GM19023 (cell line): ENCODE results near the gene ARPC1A.
"Not testable (repeated sequence)": the region's sequence is repeated elsewhere in the genome, so short reads cannot be mapped to it uniquely, and the experiment has no call there.

Source experiments
- ATAC-seq: cut with Tn5 transposase; IDR thresholded peaks from one replicate; pipeline ENCODE4 v1.9.1; 2021; ENCODE audit warnings: mild to moderate bottlenecking, moderate library complexity; ENCODE audit not compliant: unreplicated experiment

The ARPC1A gene

DNA sequence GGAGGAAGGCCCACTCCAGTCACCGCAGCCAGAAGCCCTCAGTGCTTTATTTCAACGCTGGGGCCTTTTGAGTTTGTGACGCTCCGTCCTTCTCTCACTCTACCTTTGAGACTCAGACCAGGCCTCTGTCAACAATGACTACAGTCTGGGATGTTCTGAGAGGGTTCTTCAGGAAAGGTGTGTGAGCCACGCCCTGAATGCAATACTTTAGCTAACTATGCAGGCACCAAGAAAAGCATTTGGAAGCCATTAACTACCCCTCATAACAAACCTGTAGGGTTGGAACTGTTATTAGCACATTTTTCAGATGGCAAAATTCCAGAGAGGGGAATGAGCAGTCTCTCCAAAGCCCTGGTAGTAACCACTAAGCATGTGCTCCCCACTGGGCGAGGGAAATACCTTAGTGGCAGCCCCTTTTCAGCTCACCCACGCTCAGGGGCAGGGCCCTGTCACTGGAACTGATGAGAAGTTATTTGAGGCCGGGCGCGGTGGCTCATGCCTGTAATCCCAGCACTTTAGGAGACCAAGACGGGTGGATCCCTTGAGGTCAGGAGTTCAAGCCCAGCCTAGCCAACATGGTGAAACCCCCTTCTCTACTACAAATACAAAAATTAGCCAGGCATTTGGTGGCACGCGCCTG is 43.2 kb downstream of the ARPC1A start:
- no peak for ATAC-seq

DNA sequence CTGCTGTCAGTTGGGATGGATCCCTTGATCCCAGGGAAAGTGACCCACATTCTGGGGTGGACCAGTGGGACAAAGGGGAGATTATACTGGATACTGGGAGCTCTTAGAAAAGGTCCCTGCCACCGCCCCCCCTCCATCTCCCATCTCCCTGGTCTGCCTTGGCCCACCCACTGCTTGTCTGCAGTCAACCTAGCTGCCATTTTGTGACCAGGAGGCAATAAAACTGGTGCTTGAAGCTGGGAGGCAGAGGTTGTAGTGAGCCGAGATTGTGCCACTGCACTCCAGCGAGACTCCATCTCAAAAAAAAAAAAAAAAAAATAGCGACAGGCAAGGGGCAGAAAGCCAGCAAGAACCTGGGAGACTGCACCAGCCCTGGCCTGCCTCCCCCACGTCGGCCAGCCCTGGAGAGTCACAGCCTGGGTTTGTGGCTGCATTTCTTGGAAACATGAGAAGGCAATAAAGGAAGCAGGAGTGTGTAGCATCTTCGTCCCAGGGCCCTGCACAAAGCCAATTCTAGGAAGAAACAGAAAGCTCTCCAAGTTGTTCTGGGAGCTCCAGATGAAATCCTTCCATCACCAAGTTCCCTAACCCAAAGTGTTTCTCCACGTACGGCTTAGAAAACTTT is 44.2 kb downstream of the ARPC1A start:
- no peak for ATAC-seq

DNA sequence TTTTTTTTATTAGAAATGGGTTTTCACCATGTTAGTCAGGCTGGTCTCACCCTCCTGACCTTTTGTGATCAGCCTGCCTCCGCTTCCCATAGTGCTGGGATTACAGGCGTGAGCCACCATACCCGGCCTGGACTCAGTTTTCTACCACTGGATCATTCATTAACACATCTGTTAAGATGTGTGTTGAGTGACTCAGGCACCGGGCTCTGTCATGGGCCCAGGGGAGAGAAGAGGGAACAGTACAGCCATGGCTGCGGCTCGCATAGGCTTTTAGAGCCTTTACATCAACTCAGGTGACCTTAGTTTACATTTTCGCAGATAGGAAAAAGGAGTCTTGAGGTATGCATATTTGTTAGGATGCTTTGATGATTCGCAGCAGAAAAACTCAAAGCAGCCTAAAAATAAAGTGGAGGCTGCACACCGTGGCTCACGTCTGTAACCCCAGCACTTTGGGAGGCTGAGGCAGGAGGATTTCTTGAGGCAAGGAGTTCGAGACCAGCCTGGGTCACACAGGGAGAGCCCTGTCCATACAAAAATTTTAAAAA is 45.8 kb downstream of the ARPC1A start:
- ATAC-seq: no peak

DNA sequence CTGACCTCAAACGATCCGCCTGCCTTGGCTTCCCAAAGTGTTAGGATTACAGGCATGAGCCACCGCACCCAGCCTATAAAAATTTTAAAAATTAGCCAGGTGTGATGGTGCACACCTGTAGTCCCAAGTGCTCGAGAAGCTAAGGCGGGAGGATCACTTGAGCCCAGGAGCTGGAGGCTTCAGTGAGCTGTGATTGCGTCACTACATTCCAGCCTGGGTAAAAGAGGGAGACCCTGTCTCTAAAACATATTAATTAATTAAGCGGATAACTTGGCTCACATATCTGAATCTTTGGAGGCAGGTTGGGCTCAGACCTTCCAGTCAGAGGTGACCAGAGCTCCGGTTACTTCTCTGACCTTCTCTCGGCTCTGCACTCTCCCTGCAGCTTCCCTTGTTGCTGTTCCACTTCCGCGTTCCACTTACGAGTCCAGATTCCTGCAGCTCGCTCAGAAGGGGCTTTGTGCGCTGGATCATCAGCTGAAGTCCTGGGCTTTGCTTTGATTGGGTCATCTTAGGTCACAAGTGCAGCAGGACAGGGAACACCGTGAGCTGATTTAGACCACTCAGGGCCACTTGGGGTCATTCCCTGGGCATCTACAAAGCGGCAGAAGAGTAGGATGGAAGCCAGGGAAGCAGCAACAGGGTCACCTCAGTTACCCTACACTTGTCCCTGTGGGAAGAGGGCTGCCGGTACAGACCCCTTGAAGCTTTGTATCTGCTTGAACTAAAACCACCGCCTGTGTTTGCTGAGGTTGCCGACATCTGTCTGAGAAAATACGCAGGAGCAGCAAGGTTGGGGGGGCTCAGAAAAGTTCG is 46.8 kb downstream of the ARPC1A start:
- ATAC-seq: no peak

DNA sequence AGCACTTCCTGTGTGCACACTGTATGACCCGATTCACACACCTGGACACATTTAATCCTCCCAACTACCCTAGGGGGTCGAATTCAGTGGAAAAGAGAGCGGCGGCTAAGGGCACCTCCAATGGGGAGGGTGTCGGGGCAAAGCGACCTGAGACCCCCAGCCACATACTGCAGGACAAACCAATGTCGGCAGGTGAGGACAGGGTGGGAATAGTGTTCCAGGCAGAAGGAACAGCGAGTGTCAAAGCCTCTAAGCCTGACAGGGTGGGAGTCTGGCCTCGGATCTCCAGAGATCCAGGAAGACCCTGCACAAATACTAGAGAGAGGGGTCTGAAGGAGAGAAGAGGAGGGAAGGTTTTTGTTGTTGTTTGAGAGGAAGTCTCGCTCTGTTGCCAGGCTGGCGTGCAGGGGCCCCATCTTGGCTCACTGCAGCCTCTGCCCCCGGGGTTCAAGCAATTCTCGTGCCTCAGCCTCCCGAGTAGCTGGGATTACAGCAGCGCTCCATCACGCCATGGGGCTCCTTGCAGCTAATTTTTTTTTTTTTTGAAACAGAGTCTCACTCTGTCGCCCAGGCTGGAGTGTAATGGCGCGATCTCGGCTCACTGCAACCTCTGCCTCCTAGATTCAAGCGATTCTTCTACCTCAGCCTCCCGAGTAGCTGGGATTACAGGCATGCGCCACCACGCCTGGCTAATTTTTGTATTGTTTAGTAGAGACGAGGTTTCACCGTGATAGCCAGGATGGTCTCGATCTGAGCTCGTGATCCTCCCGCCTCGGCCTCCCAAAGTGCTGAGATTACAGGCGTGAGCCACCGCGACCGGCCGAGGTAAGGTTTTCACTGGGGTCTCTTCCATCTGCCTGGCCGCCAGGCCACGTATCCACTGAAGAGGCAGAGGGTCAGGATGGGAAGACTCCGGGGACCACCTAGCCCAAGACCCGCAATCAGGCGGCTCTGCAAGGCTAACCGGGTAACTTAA is 47.7 kb downstream of the ARPC1A start:
- ATAC-seq: no peak

DNA sequence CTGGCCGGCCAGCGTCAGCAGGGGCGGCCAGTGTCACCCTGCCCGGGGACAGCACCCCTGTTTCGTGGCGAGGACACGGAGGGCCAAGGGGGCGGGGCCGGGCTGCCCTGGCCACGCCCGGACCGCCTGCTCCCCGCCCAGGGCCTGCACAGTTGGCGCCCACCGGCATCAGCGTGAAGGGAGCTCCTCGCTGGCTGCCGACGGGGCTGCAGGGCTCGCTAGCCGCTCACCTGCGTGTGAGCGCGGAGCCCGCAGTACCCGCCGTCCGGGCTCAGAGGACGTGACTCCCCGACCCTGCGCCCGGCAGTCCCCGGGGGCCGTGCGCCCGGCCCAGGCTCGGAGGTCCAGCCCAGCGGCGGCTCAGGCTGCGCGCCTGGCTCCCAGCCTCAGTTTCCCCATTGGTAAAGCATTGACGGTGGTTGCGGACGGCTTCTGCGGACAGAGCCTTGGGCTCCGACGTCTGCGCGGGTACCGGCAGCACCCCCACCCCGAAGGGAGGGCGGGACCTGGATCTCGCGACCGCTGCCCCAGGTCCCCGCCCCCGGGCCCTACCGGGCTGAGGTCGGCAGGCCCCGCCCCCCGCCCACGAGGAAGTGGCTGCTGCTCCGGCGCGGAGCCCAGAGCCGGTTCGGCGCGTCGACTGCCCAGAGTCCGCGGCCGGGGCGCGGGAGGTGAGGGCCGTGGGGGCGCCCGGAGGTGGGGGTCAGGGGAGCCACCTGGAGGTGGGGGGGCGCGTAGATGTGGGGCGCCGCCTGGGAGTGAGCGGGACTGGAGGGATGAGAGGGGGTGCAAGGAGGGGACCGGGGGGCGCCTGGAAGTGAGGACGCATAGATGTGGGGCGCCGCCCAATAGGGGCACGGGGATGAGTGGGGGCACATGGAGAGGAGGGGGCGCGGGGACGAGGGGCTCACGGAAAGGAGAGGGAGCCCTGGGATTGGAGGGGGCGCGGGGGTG is 48.7 kb downstream of the ARPC1A start, which contains the start of gene ARPC1B:
Gene ARPC1B (plus strand): TSS at position 620 of the 954 bp plus-strand sequence. CDS start 10,985 bp downstream, outside the sequence.
- ATAC-seq: peak; percentile 69

DNA sequence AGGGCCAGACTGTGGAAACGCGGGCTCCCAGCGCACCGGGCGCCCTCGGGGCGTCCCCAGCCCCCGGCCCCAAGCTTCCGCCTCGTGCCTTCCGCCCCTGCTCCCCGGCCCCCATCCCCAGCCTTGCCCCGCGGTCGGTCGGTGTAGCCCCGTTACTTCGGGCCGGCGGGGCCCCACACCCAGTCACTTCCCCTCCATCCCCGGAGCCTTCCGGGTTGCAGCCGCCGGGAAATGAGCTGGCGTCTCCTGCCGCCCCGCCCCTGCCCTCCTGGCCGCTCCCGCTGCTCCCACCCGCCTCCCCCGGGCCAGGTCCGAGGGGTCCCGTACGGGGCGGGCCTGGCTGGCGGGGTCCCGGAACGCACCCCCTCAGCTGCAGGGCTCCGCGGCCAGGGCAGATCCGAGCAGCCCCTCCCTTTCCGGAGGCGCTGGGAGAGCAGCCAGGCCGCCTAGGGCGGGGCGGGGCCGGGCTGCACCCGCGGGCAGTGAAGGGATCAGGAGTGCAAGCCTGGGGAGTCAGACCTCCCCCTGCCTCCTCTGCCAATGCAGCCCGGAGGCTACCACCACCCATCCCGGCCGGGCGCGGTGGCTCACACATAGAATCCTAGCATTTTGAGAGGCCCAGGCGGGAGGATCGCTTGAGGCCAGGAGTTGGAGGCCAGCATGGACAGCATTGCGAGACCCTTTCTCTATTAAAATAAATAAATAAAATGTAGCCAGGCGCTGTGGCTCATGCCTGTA is 49.5 kb downstream of the ARPC1A start:
- peak; percentile 48 for ATAC-seq

DNA sequence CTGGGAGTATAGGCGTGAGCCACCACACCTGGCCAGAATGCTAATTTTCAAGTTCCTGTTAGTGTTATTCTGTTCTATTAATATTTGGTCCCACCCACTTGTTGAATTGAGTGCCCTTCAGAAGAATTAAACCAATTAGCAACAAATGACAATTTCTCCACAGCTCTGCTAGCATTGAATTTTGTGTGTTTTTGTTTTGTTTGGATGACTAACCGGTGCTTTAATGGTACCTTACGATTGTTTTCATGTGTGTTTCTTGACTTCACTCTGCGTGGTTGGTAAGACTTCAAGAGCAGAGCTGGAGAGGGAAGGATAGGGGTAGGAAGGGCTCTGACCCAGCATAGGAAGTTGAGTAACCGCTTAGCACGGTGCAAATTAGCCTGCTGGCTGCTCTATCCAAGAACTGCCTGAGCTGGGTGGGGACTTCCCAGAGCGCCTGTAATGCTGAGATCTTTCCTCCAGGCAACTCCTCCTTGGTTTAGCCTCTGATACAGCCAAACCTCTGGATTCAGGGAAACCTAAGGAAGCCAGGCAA is 53.4 kb downstream of the ARPC1A start:
- no peak for ATAC-seq

DNA sequence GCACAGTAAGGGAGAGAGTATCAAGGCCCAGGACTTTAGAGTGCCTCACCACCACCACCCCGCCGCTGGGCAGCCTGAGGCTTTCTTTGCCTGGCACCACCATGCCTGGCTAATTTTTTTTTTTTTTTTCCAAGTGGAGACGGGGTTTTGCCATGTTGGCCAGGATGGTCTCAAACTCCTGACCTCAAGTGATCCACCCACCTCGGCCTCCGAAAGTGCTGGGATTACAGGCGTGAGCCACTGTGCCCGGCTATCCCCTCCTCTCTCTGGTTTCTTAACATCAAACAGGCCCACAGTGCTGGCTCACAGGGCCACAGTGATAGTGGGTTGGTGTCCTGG is 54.0 kb downstream of the ARPC1A start:
- ATAC-seq: not testable (repeated sequence)

DNA sequence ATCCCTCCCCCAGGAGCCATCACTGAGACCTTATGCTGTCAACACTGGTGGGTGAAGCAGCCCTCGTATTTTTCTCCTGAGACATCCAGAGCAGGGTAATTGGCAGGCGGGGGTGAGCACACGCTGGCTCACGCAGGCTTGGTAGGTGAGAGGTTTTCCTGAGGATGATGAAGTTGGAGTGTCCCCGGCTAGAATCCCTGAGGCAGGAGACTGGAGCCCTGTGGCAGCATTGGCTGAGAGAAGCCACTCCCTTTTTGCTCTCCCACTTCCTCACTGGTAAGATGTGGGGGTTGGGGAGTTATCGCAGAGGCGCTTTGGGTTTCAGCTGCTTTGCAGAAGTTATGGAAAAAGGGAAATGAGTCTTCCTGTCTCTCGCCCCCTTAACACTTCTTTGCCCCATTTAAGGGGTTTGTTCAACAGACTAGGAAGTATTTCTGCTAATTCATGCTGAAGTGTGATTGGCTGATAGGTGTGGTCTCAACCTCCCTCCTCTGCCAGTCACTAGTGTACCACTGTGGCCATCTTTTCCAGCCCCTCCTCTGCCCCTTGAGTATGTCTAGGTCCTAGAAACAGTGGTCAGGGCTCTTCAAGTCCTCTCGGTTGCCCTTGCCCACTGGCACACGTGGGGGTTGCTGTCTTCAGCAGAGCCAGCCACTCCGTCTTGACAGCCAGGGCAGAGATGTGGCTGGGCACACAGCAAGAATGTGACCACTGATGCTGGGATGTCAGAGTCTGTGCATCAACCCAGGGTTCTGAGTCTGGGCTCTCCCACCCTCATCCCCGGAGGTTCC is 54.5 kb downstream of the ARPC1A start:
- peak; percentile 37 for ATAC-seq

DNA sequence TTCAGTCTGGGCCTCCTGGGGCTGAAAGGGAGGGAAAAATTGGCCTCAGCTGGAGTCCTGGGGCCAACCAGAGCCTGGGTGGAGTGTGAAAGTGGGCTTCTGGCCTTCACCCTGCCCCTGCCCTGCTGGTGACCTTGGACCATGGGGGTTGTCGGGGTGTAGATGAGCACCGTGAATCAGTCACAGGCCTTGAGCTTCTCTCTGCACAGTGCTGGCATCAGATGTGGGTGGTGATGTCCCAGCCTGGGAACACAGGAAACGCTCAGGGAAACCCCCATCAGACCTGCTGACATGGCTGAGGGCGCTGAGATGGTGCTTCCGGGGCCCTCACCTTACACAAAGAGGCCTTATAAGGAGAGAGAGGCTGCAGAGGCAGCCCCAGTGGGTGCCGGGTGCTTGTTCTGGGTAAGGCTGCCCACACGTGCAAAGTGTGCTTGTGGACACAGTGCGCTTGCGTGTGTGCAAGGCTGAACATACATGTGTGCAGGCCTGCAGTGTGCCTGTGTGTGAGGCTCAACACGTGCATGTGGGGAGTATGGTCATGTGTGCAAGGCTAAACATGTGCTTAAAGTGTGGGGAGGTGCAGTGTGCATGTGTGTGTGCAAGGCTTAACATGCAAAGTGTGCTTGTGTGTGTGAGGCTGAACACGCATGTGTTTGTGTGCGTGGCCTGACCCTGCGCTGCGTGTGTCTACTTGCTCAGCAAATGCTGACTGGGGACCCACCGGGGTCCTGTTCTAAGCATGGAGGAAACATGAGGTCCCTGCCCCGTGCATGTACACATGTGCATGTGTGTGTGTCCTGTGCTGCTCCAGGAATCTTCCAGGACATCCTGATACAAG is 55.3 kb downstream of the ARPC1A start:
- peak; percentile 78 for ATAC-seq

DNA sequence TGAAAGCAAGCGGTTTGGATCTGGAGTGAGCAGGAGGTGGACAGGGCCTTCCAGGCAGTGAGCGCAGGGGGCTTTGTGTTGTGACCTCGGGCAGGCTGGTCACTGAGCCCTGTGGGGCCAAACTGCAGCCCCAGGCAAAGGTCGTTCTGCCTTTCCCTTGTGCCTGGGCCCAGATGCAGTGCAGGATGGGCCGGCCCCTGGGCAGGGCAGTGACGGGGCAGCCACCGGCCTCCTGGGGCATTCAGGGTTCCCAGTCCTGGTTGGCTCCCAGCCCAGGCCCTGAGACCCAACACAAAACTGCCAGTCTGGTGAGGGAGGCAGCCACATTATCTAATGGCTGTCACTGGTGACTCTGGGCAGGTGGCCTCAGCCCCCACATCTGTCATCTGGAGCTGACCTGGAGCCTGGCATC is 56.0 kb downstream of the ARPC1A start:
- no peak for ATAC-seq

DNA sequence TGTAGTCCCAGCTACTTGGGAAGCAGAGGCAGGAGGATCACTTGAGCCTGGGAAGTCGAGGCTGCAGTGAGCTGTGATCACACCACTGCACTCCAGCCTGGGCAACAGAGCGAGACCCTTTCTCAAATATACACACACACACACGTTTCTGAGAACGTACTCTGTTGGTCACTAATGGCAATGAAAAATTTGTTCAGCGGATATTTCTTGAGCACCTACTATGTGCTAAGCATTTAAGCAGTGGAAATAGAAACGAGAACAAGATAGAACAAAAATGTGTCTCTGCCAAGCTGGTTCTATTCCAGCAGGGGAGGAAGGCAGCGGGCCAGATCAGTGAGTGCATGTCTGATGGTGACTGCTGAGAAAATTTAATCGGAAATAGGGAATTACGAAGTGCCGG is 57.5 kb downstream of the ARPC1A start:
- ATAC-seq: no peak

DNA sequence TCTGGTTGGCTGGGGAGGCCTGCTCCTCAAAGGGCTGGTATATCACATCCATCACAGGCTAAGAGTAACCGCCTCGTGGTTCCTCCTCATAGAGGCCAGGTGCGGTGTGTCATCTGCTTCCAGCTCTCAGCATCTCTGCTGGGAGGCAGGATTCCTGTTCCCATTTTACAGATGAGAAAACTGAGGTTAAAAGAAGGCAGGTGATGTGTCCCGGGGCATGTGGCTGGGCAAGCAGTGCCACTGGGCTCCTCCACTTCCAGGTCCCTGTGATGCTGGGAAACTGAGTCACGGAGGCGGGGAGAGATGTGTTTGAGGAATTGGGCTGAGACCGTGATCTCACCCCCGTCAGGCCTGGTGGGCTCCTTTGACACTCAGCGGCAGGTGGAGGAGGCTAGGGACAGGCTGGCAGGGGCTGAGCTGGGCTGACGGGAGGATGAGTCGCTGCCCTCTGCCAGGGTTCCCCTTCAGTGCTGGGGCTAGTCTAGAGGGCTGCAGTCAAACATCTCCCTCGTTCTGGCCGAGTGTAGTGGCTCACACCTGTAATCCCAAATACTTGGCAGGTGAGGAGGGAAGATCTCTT is 58.2 kb downstream of the ARPC1A start:
- ATAC-seq: no peak

DNA sequence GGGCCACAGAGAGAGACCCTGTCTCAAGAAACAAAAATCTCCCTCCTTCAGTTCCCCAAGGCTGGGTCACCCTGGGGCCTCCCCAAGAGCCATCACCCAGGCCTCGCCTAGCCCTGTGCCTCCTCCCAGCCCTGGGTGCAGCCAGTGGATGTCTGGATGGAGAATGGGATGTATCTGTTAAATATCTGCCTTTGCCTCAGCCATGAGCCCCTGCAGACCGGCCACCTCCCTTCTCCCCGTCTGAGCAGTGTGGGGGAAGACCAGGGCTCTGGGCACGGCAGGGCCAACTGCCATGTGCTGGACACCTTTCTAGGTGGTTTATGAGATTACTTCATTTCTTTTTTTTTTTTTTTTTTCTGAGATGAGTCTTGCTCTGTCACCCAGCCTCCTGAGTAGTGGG is 58.8 kb downstream of the ARPC1A start:
- ATAC-seq: no peak

DNA sequence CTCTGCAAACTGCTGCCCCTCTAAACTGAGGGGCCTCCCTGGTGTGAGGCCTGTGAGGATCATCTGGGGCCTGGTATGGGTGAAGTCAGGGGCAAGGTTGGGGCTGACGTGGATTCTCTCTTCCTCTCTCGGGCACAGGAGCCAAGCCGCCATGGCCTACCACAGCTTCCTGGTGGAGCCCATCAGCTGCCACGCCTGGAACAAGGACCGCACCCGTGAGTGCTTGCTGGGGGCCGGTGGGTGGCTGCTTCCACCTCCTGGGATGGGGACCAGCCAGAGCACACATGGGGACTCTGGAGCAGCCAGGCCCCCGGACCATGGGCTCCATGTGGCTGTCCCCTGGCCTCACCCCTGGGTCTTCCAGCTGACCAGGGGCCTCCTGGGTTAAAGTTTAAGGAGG is 59.9 kb downstream of the ARPC1A start:
- no peak for ATAC-seq
